H9 (cell line): ENCODE measurements around the gene NLGN3. TPM values are rescaled to one million over a fixed set of nuclear protein-coding genes. Genes with fewer than 3 reads are reported as not detected.

Experiments
- DNase-seq: peaks from one replicate; pipeline ENCODE4 v3.0.0-alpha.2; 2017
- H2AFZ ChIP-seq: one replicate; pipeline ENCODE4 v1.6.1; 2013; ENCODE audit warnings: mild to moderate bottlenecking, low read length, control low read depth, moderate library complexity
- H2AK5ac ChIP-seq: 2 replicates; pipeline ENCODE4 v1.6.1; 2013; ENCODE audit warnings: low read length, control low read depth, mixed read lengths; ENCODE audit not compliant: insufficient read length
- H2BK120ac ChIP-seq: one replicate; pipeline ENCODE4 v1.6.1; 2013; ENCODE audit warnings: low read depth, mild to moderate bottlenecking, low read length, control low read depth, inconsistent platforms; ENCODE audit not compliant: poor library complexity, severe bottlenecking
- H2BK12ac ChIP-seq: 2 replicates; pipeline ENCODE4 v1.6.1; 2013; ENCODE audit warnings: low read length, control low read depth, mixed read lengths, low read depth; ENCODE audit not compliant: insufficient read length
- H2BK15ac ChIP-seq: 2 replicates; pipeline ENCODE4 v1.6.1; 2013; ENCODE audit warnings: low read depth, low read length, control low read depth
- H2BK20ac ChIP-seq: one replicate; pipeline ENCODE4 v1.6.1; 2013; ENCODE audit warnings: low read depth, mild to moderate bottlenecking, low read length, control low read depth, inconsistent platforms; ENCODE audit not compliant: poor library complexity, severe bottlenecking
- H2BK5ac ChIP-seq: 2 replicates; pipeline ENCODE4 v1.6.1; 2013; ENCODE audit warnings: low read length, control low read depth, mixed read lengths; ENCODE audit not compliant: insufficient read length
- H3K14ac ChIP-seq: 2 replicates; pipeline ENCODE4 v1.6.1; 2013; ENCODE audit warnings: low read length, control low read depth; ENCODE audit not compliant: insufficient read depth
- H3K18ac ChIP-seq: 2 replicates; pipeline ENCODE4 v1.6.1; 2013; ENCODE audit warnings: low read depth, mild to moderate bottlenecking, mixed read lengths, low read length, control low read depth; ENCODE audit not compliant: insufficient read length
- H3K23ac ChIP-seq: 2 replicates; pipeline ENCODE4 v1.6.1; 2013; ENCODE audit warnings: low read length, control low read depth, mixed read lengths, low read depth; ENCODE audit not compliant: insufficient read length
- H3K23me2 ChIP-seq: 2 replicates; pipeline ENCODE4 v1.6.1; 2013; ENCODE audit warnings: low read depth, mild to moderate bottlenecking, mixed read lengths, low read length, control low read depth; ENCODE audit not compliant: insufficient read length, poor library complexity, severe bottlenecking
- H3K27ac ChIP-seq: 2 replicates; pipeline ENCODE4 v1.5.1; 2013; ENCODE audit warnings: low read length, control low read depth, mixed read lengths, low read depth; ENCODE audit not compliant: insufficient read length
- H3K27me3 ChIP-seq: 2 replicates; pipeline ENCODE4 v1.6.1; 2013; ENCODE audit warnings: low read length, control low read depth, inconsistent platforms; ENCODE audit not compliant: insufficient read depth
- H3K4ac ChIP-seq: 2 replicates; pipeline ENCODE4 v1.6.1; 2013; ENCODE audit warnings: low read depth, mild to moderate bottlenecking, control low read depth, inconsistent platforms, low read length, moderate library complexity
- H3K4me1 ChIP-seq: 2 replicates; pipeline ENCODE4 v1.6.1; 2013; ENCODE audit warnings: low read length, control low read depth, inconsistent platforms; ENCODE audit not compliant: insufficient read depth
- H3K4me2 ChIP-seq: 2 replicates; pipeline ENCODE4 v1.6.1; 2013; ENCODE audit warnings: low read length, control low read depth, mixed read lengths; ENCODE audit not compliant: insufficient read length, insufficient read depth
- H3K56ac ChIP-seq: 2 replicates; pipeline ENCODE4 v1.6.1; 2013; ENCODE audit warnings: low read depth, mild to moderate bottlenecking, mixed read lengths, low read length, control low read depth; ENCODE audit not compliant: insufficient read length
- H3K79me1 ChIP-seq: 2 replicates; pipeline ENCODE4 v1.6.1; 2013; ENCODE audit warnings: low read depth, mild to moderate bottlenecking, moderate library complexity, low read length, control low read depth, inconsistent platforms; ENCODE audit not compliant: insufficient read depth, poor library complexity, severe bottlenecking
- H3K79me2 ChIP-seq: 2 replicates; pipeline ENCODE4 v1.6.1; 2013; ENCODE audit warnings: low read length, control low read depth, inconsistent platforms; ENCODE audit not compliant: insufficient read depth
- H3K9ac ChIP-seq: 2 replicates; pipeline ENCODE4 v1.6.1; 2013; ENCODE audit warnings: low read length, control low read depth, mixed read lengths; ENCODE audit not compliant: insufficient read length; ENCODE audit errors: extremely low read depth
- H3K9me3 ChIP-seq: one replicate; pipeline ENCODE4 v1.6.1; 2013; ENCODE audit warnings: low read depth, low read length, inconsistent platforms; ENCODE audit not compliant: control insufficient read depth
- H3T11ph ChIP-seq: one replicate; pipeline ENCODE4 v1.6.1; 2013; ENCODE audit warnings: mild to moderate bottlenecking, low read length, control low read depth, inconsistent platforms
- H4K20me1 ChIP-seq: one replicate; pipeline ENCODE4 v1.6.1; 2013; ENCODE audit not compliant: control insufficient read depth, insufficient read length, insufficient read depth
- H4K5ac ChIP-seq: 2 replicates; pipeline ENCODE4 v1.6.1; 2013; ENCODE audit warnings: low read depth, mild to moderate bottlenecking, mixed read lengths, low read length, control low read depth; ENCODE audit not compliant: insufficient read length
- H4K8ac ChIP-seq: replicated peaks from 2 replicates; pipeline ENCODE4 v1.6.1; 2013; ENCODE audit warnings: low read length, control low read depth, mixed read lengths, low read depth; ENCODE audit not compliant: insufficient read length
- H4K91ac ChIP-seq: 2 replicates; pipeline ENCODE4 v1.6.1; 2013; ENCODE audit warnings: low read depth, mild to moderate bottlenecking, moderate library complexity, mixed read lengths, low read length, control low read depth; ENCODE audit not compliant: insufficient read length
- H3K27ac Mint-ChIP-seq, 3 experiments: 2 replicates in 2 of 3; 3 replicates in 1 of 3; pipeline ENCODE4 v1.8.0; 2020 to 2021; ENCODE audit warnings: mixed read lengths in 3 of 3, mild to moderate bottlenecking in 1 of 3, moderate library complexity in 1 of 3
- H3K27me3 Mint-ChIP-seq: 2 replicates; pipeline ENCODE4 v1.8.0; 2021; ENCODE audit warnings: low read depth, mild to moderate bottlenecking, moderate library complexity, mixed read lengths
- H3K36me3 Mint-ChIP-seq, 3 experiments: 2 replicates in 2 of 3; 3 replicates in 1 of 3; pipeline ENCODE4 v1.8.0; 2020 to 2021; ENCODE audit warnings: low read depth in 3 of 3, mixed read lengths in 3 of 3; ENCODE audit not compliant: insufficient read depth in 1 of 3
- H3K4me1 Mint-ChIP-seq, 2 experiments: 2 replicates each; pipeline ENCODE4 v1.8.0; 2020; ENCODE audit warnings: mixed read lengths in 2 of 2
- H3K4me3 Mint-ChIP-seq, 2 experiments: 2 replicates in 1 of 2; 3 replicates in 1 of 2; pipeline ENCODE4 v1.8.0; 2020 to 2021; ENCODE audit warnings: mild to moderate bottlenecking in 2 of 2, mixed read lengths in 2 of 2, moderate library complexity in 1 of 2
- H3K9me3 Mint-ChIP-seq, 2 experiments: 2 replicates in 1 of 2; 3 replicates in 1 of 2; pipeline ENCODE4 v1.8.0; 2020; ENCODE audit warnings: mild to moderate bottlenecking in 2 of 2, mixed read lengths in 2 of 2, moderate library complexity in 1 of 2
- WGBS: extraction: QIAGEN DNeasy Blood & Tissue Kit; methylation state at CpG from one replicate; pipeline ENCODE4 v1.1.7; 2013; ENCODE audit warnings: missing lambda C conversion rate, low lambda C conversion rate, mixed read lengths; ENCODE audit not compliant: insufficient read length; ENCODE audit errors: extremely low coverage; 5-methylcytosine and 5-hydroxymethylcytosine counted together
- total RNA-seq: library from RNA; stranded (reverse); gene quantifications from 2 replicates; pipeline ENCODE4 v1.2.1, GENCODE V29; 2021
- TF ChIP-seq, protein P1 (sequence below): fragments of 200-600 bp; sonication (generic); conservative IDR thresholded peaks from 3 replicates; pipeline ENCODE4 v1.8.0; 2021; ENCODE audit warnings: antibody characterized with exemption, mild to moderate bottlenecking

Gene NLGN3
- total RNA-seq, 1 experiment from 2014 or later: 3.6 TPM

DNA sequence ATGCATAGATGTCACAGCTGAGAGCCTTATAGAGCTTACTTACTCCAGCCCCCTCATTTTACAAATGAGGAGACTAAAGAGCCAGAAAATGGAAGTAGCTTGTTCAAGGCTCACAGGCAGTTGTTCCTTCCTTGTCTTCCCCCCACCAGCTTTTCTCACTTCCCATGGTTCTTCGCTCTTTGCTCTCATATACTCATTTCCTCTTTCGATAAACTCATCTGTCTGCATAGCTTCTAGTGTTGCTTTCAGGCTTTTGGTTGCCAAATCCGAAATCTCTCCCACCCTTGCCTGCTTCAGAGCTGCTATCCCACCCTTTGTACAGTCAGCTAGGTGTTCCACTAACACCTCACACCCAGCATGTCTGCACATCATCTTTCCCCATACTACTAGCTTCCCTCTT lies 53.4 kb downstream of the NLGN3 start:
- H2BK120ac ChIP-seq: no peak overlapping the region
- H3K27me3 Mint-ChIP-seq: no peaks in the 10 kb centered on the region; the same call in none of the 2 replicates
- H3K27ac ChIP-seq: no peak overlapping the region
- no peaks in the 10 kb centered on the region for H3K79me1 ChIP-seq
- no peaks in the 10 kb centered on the region for H4K20me1 ChIP-seq
- WGBS: no CpG with 5 or more reads among the region's 3 CpGs
- no peak overlapping the region for H2BK20ac ChIP-seq
- no peak overlapping the region for H3T11ph ChIP-seq
- no peaks in the 10 kb centered on the region for H3K27me3 ChIP-seq
- H2BK12ac ChIP-seq: no peak overlapping the region
- no peak overlapping the region for H3K27ac Mint-ChIP-seq
- H2BK15ac ChIP-seq: no peak overlapping the region
- no peak overlapping the region for H2BK5ac ChIP-seq
- H3K9me3 ChIP-seq: peaks cover 31% of the 10 kb centered on the region
- H3K4me1 Mint-ChIP-seq: peaks cover 17% of the 10 kb centered on the region in 2 experiments
- no peak overlapping the region for H3K4me3 Mint-ChIP-seq
- H2AK5ac ChIP-seq: no peak overlapping the region
- DNase-seq: no peak
- no peak overlapping the region for H3K4me2 ChIP-seq
- H4K91ac ChIP-seq: no peak overlapping the region
- no peak overlapping the region for H3K14ac ChIP-seq
- H2AFZ ChIP-seq: no peak overlapping the region
- peaks cover 0 to 2% (median 0%) of the 10 kb centered on the region in 3 experiments; a peak in 2 of 7 replicates for H3K36me3 Mint-ChIP-seq
- H3K23ac ChIP-seq: no peak overlapping the region
- H4K5ac ChIP-seq: no peak overlapping the region
- H4K8ac ChIP-seq: no peak overlapping the region
- H3K9ac ChIP-seq: no peak overlapping the region
- H3K18ac ChIP-seq: no peak overlapping the region
- no peaks in the 10 kb centered on the region for H3K79me2 ChIP-seq
- no peak overlapping the region for H3K4ac ChIP-seq
- H3K56ac ChIP-seq: no peak overlapping the region
- peaks cover 47 to 49% of the 10 kb centered on the region in 2 experiments for H3K9me3 Mint-ChIP-seq
- TF ChIP-seq, protein P1, sequence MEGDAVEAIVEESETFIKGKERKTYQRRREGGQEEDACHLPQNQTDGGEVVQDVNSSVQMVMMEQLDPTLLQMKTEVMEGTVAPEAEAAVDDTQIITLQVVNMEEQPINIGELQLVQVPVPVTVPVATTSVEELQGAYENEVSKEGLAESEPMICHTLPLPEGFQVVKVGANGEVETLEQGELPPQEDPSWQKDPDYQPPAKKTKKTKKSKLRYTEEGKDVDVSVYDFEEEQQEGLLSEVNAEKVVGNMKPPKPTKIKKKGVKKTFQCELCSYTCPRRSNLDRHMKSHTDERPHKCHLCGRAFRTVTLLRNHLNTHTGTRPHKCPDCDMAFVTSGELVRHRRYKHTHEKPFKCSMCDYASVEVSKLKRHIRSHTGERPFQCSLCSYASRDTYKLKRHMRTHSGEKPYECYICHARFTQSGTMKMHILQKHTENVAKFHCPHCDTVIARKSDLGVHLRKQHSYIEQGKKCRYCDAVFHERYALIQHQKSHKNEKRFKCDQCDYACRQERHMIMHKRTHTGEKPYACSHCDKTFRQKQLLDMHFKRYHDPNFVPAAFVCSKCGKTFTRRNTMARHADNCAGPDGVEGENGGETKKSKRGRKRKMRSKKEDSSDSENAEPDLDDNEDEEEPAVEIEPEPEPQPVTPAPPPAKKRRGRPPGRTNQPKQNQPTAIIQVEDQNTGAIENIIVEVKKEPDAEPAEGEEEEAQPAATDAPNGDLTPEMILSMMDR: no peak
- no peaks in the 10 kb centered on the region for H3K23me2 ChIP-seq
- H3K4me1 ChIP-seq: peaks cover 4% of the 10 kb centered on the region; the same call in 1 of the 2 replicates
